HEK293T (cell line): ENCODE results near the gene LRIT1.

ENCODE experiments used
- CTBP1 ChIP-seq: fragments of 450-650 bp; IDR thresholded peaks from 2 replicates; pipeline ENCODE4 v1.6.1; 2016; ENCODE audit warnings: borderline replicate concordance
- FOXA1 ChIP-seq: fragments of 450-650 bp; IDR thresholded peaks from 2 replicates; pipeline ENCODE4 v1.6.1; 2016; ENCODE audit warnings: mild to moderate bottlenecking
- SP1 ChIP-seq: fragments of 450-650 bp; IDR thresholded peaks from 2 replicates; pipeline ENCODE4 v1.6.1; 2017
- TARDBP ChIP-seq: fragments of 450-650 bp; IDR thresholded peaks from 2 replicates; pipeline ENCODE4 v1.6.1; 2016

DNA sequence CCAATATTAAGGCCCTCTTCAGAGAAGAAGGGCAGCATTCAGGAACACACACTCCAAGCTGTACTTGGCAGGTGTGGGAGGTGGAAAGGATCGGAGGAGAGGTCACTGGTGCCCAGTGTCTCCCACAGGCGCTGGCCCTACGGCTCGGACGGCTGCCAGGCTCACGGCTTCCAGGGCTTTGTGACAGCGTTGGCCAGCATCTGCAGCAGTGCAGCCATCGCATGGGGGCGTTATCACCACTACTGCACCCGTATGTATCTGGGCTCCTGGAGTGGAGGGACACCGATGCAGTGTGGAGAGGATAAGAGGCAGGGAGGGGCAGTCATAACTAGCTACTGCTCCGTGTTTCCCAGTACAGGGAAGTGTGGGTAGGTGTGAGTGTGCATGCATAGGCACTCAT lies 7.4 kb upstream of the LRIT1 start:
- no peak for TF ChIP-seq CTBP1
- TF ChIP-seq SP1, result no peak
- no peak for TF ChIP-seq TARDBP
- TF ChIP-seq FOXA1, result no peak
